T-helper 1 cell treated with Interleukin-12 subunit alpha and Interleukin-12 subunit beta and Interleukin-4 antibody, amounts not matched to agents 30 μg/mL and 1 μg/mL, for 36 hours (primary cell): ENCODE measurements around the gene ESAM.

ENCODE experiments used
- H3K27ac Mint-ChIP-seq: one replicate; pipeline ENCODE4 v1.8.0; 2021; ENCODE audit warnings: mild to moderate bottlenecking, mixed read lengths
- H3K27me3 Mint-ChIP-seq: one replicate; pipeline ENCODE4 v1.8.0; 2021; ENCODE audit warnings: low read depth, mixed read lengths
- H3K36me3 Mint-ChIP-seq: one replicate; pipeline ENCODE4 v1.8.0; 2021; ENCODE audit warnings: low read depth, mixed read lengths
- H3K4me1 Mint-ChIP-seq: one replicate; pipeline ENCODE4 v1.8.0; 2021; ENCODE audit warnings: low read depth, mixed read lengths
- H3K4me3 Mint-ChIP-seq: one replicate; pipeline ENCODE4 v1.8.0; 2021; ENCODE audit warnings: mild to moderate bottlenecking, moderate library complexity, mixed read lengths
- H3K9me3 Mint-ChIP-seq: one replicate; pipeline ENCODE4 v1.8.0; 2021; ENCODE audit warnings: mixed read lengths

Gene ESAM

GRCh38 chr11:124739479-124740276 lies 22.4 kb downstream of the ESAM start, which contains the start of gene NRGN:
Gene NRGN (plus strand): TSS chr11:124739942. CDS start chr11:124740085, 143 bp downstream.
- Mint-ChIP-seq H3K36me3 (no peaks in the 10 kb centered on the region), H3K9me3 (no peaks in the 10 kb centered on the region), H3K4me1 (peaks cover 19% of the 10 kb centered on the region), H3K4me3 (peak within 1 kb of the TSS; percentile 82), H3K27me3 (peaks cover 60% of the 10 kb centered on the region), H3K27ac (peak within 1 kb of the TSS; percentile 39)

- H3K4me1 Mint-ChIP-seq, result peaks cover 19% of the 10 kb centered on the region
- peak overlapping the region; percentile 82 for H3K4me3 Mint-ChIP-seq
- H3K36me3 Mint-ChIP-seq, result no peaks in the 10 kb centered on the region
- H3K9me3 Mint-ChIP-seq, result no peaks in the 10 kb centered on the region
- H3K27ac Mint-ChIP-seq, result peak overlapping the region; percentile 39
- peaks cover 60% of the 10 kb centered on the region for H3K27me3 Mint-ChIP-seq
These were observed 23.2 kb downstream of the ESAM start for GRCh38 chr11:124738713-124739478.

GRCh38 chr11:124737638-124738305 lies 24.3 kb downstream of the ESAM start:
- no peaks in the 10 kb centered on the region for H3K9me3 Mint-ChIP-seq
- peaks cover 19% of the 10 kb centered on the region for H3K4me1 Mint-ChIP-seq
- H3K36me3 Mint-ChIP-seq, result no peaks in the 10 kb centered on the region
- H3K4me3 Mint-ChIP-seq, result no peak overlapping the region
- peaks cover 54% of the 10 kb centered on the region for H3K27me3 Mint-ChIP-seq
- H3K27ac Mint-ChIP-seq, result no peak overlapping the region

DNA sequence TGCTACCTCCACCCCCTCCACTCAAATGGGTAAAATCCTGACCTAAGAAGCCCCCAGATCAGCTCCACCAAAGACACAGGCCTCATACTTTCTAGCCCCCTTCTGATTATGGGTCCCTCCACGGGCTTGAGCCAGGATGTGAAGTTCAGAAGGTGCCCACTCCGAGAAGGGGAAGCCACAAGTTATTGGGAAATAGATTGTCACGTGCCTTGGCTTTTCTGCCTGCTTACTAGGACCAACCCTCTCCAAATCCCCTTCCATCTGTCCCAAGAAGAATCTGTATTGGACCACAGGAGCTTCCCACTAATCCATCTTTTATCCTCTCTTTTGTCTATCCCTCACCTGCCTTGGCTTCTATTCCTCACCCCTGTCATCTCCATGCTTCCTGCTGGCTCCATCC lies 25.4 kb downstream of the ESAM start:
- Mint-ChIP-seq H3K27me3 (peaks cover 45% of the 10 kb centered on the region), H3K4me1 (peaks cover 19% of the 10 kb centered on the region), H3K36me3 (no peaks in the 10 kb centered on the region), H3K27ac (no peak overlapping the region), H3K9me3 (no peaks in the 10 kb centered on the region), H3K4me3 (no peak overlapping the region)

DNA sequence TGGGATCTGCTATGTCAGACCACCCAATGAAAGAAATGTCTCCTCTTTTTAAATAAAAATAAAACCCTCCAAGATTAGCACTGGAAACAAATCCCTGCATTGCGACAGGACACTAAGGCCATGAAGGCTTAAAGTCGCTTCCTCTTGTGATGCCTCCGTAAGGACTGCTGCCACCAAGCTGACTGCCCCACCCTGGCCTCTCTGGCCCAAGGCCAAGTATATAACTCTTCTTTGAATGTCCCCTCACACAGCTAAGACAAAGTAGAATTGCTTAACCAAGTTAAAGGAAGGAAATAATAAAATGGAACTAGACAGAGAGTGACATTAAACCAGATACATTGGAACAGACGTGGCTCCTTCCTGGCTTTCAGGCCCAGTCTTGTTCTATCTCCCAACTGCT lies 29.9 kb downstream of the ESAM start:
- peaks cover 23% of the 10 kb centered on the region for H3K27me3 Mint-ChIP-seq
- H3K36me3 Mint-ChIP-seq, result no peaks in the 10 kb centered on the region
- H3K9me3 Mint-ChIP-seq, result no peaks in the 10 kb centered on the region
- peaks cover 3% of the 10 kb centered on the region for H3K4me1 Mint-ChIP-seq
- H3K4me3 Mint-ChIP-seq, result no peak overlapping the region
- no peak overlapping the region for H3K27ac Mint-ChIP-seq

DNA sequence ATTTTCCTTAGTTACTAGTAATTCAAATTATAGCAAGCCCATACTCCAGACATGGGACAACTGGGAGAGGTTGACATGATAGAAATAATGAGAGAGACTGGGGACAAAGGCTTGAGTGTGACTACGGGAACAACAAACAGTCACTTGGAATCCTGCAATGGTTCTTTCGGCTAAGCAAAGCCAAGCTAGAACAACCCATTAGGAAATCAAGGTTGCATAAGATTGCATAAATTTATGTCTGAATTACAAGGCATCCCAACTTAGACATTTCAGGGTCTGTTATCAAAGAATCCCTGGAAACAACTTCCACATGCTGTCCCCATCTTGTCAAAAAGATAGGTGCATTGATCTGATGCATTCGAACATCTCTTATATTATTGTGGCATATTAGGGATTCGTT lies 32.5 kb downstream of the ESAM start:
- no peaks in the 10 kb centered on the region for H3K36me3 Mint-ChIP-seq
- H3K27ac Mint-ChIP-seq, result no peak overlapping the region
- no peak overlapping the region for H3K4me3 Mint-ChIP-seq
- no peaks in the 10 kb centered on the region for H3K9me3 Mint-ChIP-seq
- H3K27me3 Mint-ChIP-seq, result peaks cover 27% of the 10 kb centered on the region
- peaks cover 3% of the 10 kb centered on the region for H3K4me1 Mint-ChIP-seq

GRCh38 chr11:124728134-124728533 lies 34.0 kb downstream of the ESAM start:
- Mint-ChIP-seq H3K9me3 (no peaks in the 10 kb centered on the region), H3K4me1 (peaks cover 3% of the 10 kb centered on the region), H3K36me3 (no peaks in the 10 kb centered on the region), H3K27ac (no peak overlapping the region), H3K27me3 (peaks cover 35% of the 10 kb centered on the region), H3K4me3 (no peak overlapping the region)

- H3K36me3 Mint-ChIP-seq, result no peaks in the 10 kb centered on the region
- H3K4me3 Mint-ChIP-seq, result no peak overlapping the region
- H3K27me3 Mint-ChIP-seq, result peaks cover 42% of the 10 kb centered on the region
- no peak overlapping the region for H3K27ac Mint-ChIP-seq
- H3K4me1 Mint-ChIP-seq, result peaks cover 3% of the 10 kb centered on the region
- no peaks in the 10 kb centered on the region for H3K9me3 Mint-ChIP-seq
These were observed 34.6 kb downstream of the ESAM start for GRCh38 chr11:124727474-124727873.

GRCh38 chr11:124725719-124726105 lies 36.4 kb downstream of the ESAM start:
- no peaks in the 10 kb centered on the region for H3K36me3 Mint-ChIP-seq
- H3K27ac Mint-ChIP-seq, result no peak overlapping the region
- H3K27me3 Mint-ChIP-seq, result peaks cover 59% of the 10 kb centered on the region

GRCh38 chr11:124724979-124725718 lies 36.9 kb downstream of the ESAM start:
- Mint-ChIP-seq H3K27ac (no peak overlapping the region), H3K9me3 (no peaks in the 10 kb centered on the region), H3K4me1 (no peaks in the 10 kb centered on the region), H3K36me3 (no peaks in the 10 kb centered on the region), H3K27me3 (peaks cover 64% of the 10 kb centered on the region), H3K4me3 (no peak overlapping the region)

More at GRCh38 chr11:124725719-124726105, 36.4 kb downstream of the ESAM start:
- H3K9me3 Mint-ChIP-seq, result no peaks in the 10 kb centered on the region
- H3K4me1 Mint-ChIP-seq, result no peaks in the 10 kb centered on the region
- H3K4me3 Mint-ChIP-seq, result no peak overlapping the region

- Mint-ChIP-seq H3K4me1 (peaks cover 6% of the 10 kb centered on the region), H3K27me3 (peaks cover 83% of the 10 kb centered on the region), H3K27ac (no peak overlapping the region), H3K9me3 (no peaks in the 10 kb centered on the region), H3K4me3 (no peak overlapping the region), H3K36me3 (no peaks in the 10 kb centered on the region)
These were observed 39.9 kb downstream of the ESAM start for GRCh38 chr11:124722176-124722575.

DNA sequence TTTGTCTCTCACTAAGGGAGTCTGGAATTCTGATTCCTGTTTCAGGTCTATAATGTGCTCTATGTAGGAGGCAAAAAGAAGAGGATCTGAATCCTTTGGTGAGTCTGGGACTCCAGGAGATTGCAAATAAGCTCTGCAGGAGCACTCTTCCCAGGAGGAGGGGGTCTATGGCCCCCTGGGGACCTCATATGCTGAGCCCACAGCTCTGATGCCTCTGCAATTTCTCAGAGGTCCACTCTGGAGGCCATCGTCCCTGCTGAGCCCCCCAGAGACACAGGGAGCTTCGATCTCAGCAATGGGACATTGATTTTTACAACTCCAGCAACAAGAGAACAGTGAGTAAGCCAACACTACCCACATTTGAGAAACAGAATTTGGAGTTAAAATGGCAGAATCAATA lies 42.6 kb downstream of the ESAM start:
- Mint-ChIP-seq H3K36me3 (no peaks in the 10 kb centered on the region), H3K27me3 (peaks cover 82% of the 10 kb centered on the region), H3K9me3 (no peaks in the 10 kb centered on the region), H3K4me1 (peaks cover 6% of the 10 kb centered on the region), H3K4me3 (no peak overlapping the region), H3K27ac (no peak overlapping the region)

DNA sequence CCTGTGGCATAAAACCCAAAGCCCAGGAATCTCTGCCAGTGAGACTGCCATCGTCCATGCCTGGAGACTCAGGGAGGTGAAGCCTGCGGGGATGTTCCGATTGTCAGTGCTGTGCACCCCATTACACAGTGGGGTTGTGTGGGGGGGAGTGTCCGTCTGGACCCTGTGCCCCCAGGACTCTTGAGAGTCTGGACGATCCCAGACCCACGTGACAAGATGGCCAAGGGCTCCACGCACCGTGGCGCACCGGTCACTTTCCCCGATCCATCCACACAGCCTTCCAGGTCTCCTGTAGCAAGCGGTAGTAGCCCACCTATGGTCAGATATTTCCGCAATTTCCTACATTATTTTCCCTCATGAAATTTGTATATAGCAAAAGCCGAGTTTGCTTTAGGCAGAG lies 43.3 kb downstream of the ESAM start:
- no peak overlapping the region for H3K27ac Mint-ChIP-seq
- no peaks in the 10 kb centered on the region for H3K9me3 Mint-ChIP-seq
- H3K36me3 Mint-ChIP-seq, result no peaks in the 10 kb centered on the region
- H3K4me1 Mint-ChIP-seq, result peaks cover 6% of the 10 kb centered on the region
- H3K4me3 Mint-ChIP-seq, result no peak overlapping the region
- peaks cover 82% of the 10 kb centered on the region for H3K27me3 Mint-ChIP-seq
